Adrenal gland (tissue), 5 donors: ENCODE data around the gene CPPED1.

Experiments
- POLR2A ChIP-seq, 2 donors: fragments of 450-650 bp; IDR thresholded peaks; one replicate each; pipeline ENCODE4 v1.6.1; 2017; ENCODE audit warnings: antibody characterized with exemption in 2 of 2, mild to moderate bottlenecking in 2 of 2, moderate library complexity in 1 of 2
- TF ChIP-seq, protein P1 (sequence below), 6 experiments: fragments of 450-650 bp in 4 of 6; fragments of 200-600 bp in 2 of 6; sonication (generic) in 1 of 6; IDR thresholded peaks; 1 replicate in 5 of 6; 2 replicates in 1 of 6; pipeline versions ENCODE4 v1.5.1 to v1.8.0; 2016 to 2021; ENCODE audit warnings: antibody characterized with exemption in 6 of 6, mild to moderate bottlenecking in 2 of 6, moderate library complexity in 1 of 6
- donor health status: DM: no; HTN: no; CAD: no.

DNA sequence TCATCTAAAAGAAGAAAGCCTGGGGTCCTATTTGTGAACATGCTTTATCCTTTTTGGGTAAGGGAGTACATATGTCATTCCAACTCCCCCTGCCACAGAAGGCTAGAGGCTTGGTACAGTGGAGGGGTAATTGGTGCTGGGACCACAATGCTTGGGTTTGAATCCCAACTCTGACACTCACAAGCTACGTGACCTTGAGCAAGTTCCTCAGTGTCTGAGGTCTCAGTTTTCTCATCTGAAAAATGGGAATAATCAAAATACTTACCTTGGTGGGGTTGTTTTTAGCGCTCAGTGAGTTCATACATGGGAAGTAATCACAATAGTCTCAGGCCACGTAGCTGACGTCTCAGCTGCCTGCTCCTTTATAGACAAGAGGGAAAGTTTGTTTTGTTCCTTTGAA lies 150.8 kb downstream of the CPPED1 start:
- TF ChIP-seq POLR2A (IDR thresholded peaks at IDR 0.05): no peak
- TF ChIP-seq, protein P1, sequence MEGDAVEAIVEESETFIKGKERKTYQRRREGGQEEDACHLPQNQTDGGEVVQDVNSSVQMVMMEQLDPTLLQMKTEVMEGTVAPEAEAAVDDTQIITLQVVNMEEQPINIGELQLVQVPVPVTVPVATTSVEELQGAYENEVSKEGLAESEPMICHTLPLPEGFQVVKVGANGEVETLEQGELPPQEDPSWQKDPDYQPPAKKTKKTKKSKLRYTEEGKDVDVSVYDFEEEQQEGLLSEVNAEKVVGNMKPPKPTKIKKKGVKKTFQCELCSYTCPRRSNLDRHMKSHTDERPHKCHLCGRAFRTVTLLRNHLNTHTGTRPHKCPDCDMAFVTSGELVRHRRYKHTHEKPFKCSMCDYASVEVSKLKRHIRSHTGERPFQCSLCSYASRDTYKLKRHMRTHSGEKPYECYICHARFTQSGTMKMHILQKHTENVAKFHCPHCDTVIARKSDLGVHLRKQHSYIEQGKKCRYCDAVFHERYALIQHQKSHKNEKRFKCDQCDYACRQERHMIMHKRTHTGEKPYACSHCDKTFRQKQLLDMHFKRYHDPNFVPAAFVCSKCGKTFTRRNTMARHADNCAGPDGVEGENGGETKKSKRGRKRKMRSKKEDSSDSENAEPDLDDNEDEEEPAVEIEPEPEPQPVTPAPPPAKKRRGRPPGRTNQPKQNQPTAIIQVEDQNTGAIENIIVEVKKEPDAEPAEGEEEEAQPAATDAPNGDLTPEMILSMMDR (IDR thresholded peaks at IDR 0.05): no peak
